A549 treated with RU486 at 1 μM for 4 hours (cell line): ENCODE results near the gene KRTAP4-6. TPM values are rescaled to one million over a fixed set of nuclear protein-coding genes. Genes with fewer than 3 reads are reported as not detected.

Experiments
- total RNA-seq: library from RNA; stranded (reverse); fragments of 200-300 nt; extraction: Qiagen RNA extraction; gene quantifications from 5 replicates; pipeline ENCODE4 v1.2.3, GENCODE V29; 2022; ENCODE audit warnings: low read depth

KRTAP4-6 gene
- total RNA-seq, result not detected in 5 replicates

GRCh38 chr17:41140360-41141131 lies at the start of gene KRTAP4-6:
KRTAP4-6 (minus strand) TSS chr17:41140544; CDS start chr17:41140487, 57 bp downstream.

DNA sequence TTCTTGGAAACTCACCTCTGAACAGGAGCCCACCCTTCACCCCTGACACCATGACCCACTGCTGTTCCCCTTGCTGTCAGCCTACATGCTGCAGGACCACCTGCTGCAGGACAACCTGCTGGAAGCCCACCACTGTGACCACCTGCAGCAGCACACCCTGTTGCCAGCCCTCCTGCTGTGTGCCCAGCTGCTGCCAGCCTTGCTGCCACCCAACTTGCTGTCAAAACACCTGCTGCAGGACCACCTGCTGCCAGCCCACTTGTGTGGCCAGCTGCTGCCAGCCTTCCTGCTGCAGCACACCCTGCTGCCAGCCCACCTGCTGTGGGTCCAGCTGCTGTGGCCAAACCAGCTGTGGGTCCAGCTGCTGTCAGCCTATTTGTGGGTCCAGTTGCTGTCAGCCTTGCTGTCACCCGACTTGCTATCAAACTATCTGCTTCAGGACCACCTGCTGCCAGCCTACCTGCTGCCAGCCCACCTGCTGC lies 49.5 kb upstream of the KRTAP4-6 start, which contains the start of gene KRTAP9-1:
KRTAP9-1 (plus strand) TSS at position 51 of the 482 bp plus-strand sequence; CDS start at position 51, 0 bp downstream.

DNA sequence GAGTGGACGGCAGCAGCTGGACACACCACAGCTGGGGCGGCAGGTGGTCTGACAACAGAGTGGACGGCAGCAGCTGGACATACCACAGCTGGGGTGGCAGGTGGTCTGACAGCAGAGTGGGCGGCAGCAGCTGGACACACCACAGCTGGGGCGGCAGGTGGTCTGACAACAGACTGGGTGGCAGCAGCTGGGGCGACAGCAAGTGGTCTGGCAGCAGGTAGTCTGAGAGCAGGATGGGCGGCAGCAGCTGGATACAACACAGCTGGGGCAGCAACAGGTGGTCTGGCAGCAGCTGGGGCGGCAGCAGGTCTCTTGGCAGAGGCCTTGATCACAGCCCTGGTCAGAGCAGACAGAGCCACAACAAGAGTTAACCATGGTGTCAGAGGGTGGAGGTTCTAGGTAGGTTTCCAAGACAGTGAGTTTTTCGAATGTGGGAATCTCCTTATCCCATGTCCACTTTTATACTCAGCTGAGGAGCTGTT lies 44.2 kb upstream of the KRTAP4-6 start, which contains the start of gene KRTAP4-1:
KRTAP4-1 (minus strand) TSS at position 432 of the 482 bp plus-strand sequence; CDS start at position 375, 57 bp downstream.

DNA sequence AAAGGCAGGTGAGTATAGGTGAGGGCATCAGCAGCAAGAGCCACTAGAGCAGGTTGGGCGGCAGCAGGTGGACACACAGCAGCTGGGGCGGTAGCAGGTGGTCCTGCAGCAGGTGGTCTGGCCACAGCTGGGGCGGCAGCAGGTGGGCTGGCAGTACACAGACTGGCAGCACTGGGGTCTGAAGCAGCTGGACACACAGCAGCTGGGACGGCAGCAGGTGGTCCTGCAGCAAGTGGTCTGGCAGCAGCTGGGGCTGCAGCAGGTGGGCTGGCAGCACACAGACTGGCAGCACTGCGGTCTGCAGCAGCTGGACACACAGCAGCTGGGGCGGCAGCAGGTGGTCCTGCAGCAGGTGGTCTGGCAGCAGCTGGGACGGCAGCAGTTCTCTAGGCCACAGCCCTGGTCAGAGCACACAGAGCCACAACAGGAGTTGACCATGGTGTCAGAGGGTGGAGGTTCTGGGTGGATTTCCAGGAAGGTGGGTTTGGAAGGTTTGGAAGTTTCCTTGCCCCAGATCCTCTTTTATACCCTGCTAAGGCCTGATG lies 37.5 kb upstream of the KRTAP4-6 start, which contains the start of gene KRTAP4-2:
KRTAP4-2 (minus strand) TSS at position 495 of the 545 bp plus-strand sequence; CDS start at position 438, 57 bp downstream.

DNA sequence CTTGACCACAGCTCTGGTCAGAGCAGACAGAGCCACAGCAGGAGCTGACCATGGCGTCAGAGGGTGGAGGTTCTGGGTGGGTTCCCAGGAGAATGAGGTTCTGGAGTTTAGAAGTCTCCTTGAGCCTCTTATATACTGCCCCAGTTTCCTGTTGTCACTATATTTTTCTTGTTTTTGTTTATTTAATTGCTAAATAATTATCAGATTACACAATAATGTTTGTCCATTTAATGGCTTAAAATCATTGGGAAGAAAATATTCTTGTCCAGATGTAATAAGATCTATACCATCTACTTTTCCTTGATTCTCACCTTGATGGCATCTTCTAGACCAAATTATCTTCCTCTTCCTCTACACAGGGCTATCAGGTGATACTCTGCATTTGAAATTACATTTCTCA lies 27.8 kb upstream of the KRTAP4-6 start, which contains the start of gene KRTAP4-3:
KRTAP4-3 (minus strand) TSS at position 101 of the 400 bp plus-strand sequence; CDS start at position 52, 49 bp downstream.

GRCh38 chr17:41160648-41161047 lies 20.3 kb upstream of the KRTAP4-6 start, which contains the start of gene KRTAP4-4:
KRTAP4-4 (minus strand) TSS chr17:41160748; CDS start chr17:41160691, 57 bp downstream.

DNA sequence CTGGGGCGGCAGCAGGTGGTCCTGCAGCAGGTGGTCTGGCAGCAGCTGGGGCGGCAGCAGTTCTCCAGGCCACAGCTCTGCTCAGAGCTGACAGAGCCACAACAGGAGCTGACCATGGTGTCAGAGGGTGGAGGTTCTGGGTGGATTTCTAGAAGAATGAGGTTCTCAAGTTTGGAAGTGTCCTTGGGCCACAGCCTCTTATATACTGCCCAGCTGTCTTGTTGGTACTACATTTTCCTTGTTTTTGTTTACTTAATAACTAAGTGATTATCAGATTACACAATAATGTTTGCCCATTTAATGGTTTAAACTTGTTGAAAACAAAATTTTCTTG lies 9.3 kb upstream of the KRTAP4-6 start, which contains the start of gene KRTAP4-5:
KRTAP4-5 (minus strand) TSS at position 174 of the 334 bp plus-strand sequence; CDS start at position 116, 58 bp downstream.

GRCh38 chr17:41123991-41124371 lies 16.4 kb downstream of the KRTAP4-6 start, which contains the start of gene KRTAP4-12:
KRTAP4-12 (minus strand) TSS chr17:41124182; CDS start chr17:41124122, 60 bp downstream.

DNA sequence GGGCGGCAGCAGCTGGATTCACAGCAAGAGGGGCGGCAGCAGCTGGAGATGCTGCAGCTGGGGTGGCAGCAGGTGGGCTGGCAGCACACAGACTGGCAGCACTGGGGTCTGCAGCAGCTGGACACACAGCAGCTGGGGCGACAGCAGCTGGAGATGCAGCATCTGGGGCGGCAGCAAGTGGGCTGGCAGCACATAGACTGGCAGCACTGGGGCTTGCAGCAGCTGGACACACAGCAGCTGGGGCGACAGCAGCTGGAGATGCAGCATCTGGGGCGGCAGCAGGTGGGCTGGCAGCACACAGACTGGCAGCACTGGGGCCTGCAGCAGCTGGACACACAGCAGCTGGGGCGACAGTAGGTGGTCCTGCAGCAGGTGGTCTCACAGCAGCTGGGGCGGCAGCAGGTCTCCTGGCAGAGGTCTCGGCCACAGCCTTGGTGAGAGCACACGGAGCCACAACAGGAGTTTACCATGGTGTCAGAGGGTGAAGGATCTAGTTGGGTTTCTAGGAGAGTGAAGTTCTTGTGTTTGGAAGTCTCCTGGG lies 22.4 kb downstream of the KRTAP4-6 start, which contains the start of gene KRTAP4-11:
KRTAP4-11 (minus strand) TSS at position 528 of the 541 bp plus-strand sequence; CDS start at position 470, 58 bp downstream.

DNA sequence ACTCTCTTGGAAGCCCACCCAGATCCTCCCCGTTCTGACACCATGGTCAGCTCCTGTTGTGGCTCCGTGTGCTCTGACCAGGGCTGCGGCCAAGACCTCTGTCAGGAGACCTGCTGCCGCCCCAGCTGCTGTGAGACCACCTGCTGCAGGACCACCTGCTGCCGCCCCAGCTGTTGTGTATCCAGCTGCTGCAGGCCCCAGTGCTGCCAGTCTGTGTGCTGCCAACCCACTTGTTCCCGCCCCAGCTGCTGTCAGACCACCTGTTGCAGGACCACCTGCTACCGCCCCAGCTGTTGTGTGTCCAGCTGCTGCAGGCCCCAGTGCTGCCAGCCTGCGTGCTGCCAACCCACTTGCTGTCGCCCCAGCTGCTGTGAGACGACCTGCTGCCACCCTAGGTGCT lies 35.0 kb downstream of the KRTAP4-6 start, which contains the start of gene KRTAP4-9:
KRTAP4-9 (plus strand) TSS at position 43 of the 400 bp plus-strand sequence; CDS start at position 43, 0 bp downstream.

DNA sequence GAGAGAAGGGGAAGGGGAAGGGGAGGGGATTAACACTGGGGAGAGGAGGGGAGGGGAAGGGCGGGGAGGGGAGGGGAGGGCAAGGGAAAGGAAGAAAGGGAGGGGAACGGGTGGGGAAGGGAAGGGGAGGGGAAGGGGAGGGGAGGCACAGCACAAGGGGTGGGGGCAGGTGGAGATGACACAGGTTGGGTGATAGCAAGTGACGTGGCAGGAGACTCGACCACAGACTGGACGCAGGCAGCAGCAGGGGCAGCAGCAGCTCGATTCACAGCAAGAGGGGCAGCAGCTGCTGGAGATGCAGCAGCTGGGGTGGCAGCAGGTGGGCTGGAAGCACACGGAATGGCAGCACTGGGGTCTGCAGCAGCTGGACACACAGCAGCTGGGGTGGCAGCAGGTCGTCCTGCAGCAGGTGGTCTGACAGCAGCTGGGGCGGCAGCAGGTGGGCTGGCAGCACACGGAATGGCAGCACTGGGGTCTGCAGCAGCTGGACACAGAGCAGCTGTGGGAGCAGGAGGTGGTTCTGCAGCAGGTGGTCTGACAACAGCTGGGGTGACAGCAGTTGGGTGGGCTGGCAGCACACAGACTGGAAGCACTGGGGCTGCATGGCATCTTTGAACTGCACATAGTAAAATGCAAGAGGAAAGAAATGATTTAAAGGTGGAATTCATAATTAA lies 38.6 kb downstream of the KRTAP4-6 start, which contains the start of gene KRTAP4-16:
KRTAP4-16 (minus strand) TSS at position 624 of the 674 bp plus-strand sequence; CDS start at position 624, 0 bp downstream.

DNA sequence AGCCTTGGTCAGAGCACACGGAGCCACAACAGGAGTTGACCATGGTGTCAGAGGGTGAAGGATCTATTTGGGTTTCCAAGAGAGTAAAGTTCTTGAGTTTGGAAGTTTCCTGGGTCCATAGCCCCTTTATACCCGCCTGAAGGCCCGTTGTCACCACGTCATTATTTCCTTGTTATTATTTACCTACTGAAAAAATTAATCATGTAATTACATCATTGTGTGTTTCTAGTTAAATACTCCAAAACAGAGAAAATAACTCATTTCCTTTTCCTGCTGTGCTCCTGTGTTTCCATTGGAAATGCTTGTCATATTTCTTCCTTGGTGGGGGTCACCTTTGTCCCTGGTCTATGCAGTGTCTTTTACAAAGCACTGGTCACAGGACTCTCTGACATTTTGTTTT lies 42.3 kb downstream of the KRTAP4-6 start, which contains the start of gene KRTAP4-8:
KRTAP4-8 (minus strand) TSS at position 101 of the 400 bp plus-strand sequence; CDS start at position 43, 58 bp downstream.

Other genes starting within 250 kb of the KRTAP4-6 start
- gene KRT23, start 202.9 kb downstream of the KRTAP4-6 start, total RNA-seq, result 0.06 to 0.30 TPM (median 0.08 TPM) in 3 of 5 replicates, not detected in the others
- not detected in 5 replicates for gene KRT39, start 173.6 kb downstream of the KRTAP4-6 start, total RNA-seq
- gene KRT40, start 156.2 kb downstream of the KRTAP4-6 start, total RNA-seq, result not detected in 5 replicates
- gene KRTAP3-3, start 146.4 kb downstream of the KRTAP4-6 start, total RNA-seq, result not detected in 5 replicates
- gene KRTAP3-2, start 140.6 kb downstream of the KRTAP4-6 start, total RNA-seq, result 0.36 to 0.50 TPM (median 0.42 TPM) in 3 of 5 replicates, not detected in the others
- gene KRTAP3-1, start 131.4 kb downstream of the KRTAP4-6 start, total RNA-seq, result not detected in 5 replicates
- gene KRTAP1-5, start 113.3 kb downstream of the KRTAP4-6 start, total RNA-seq, result not detected in 5 replicates
- not detected in 5 replicates for gene KRTAP1-4, start 110.3 kb downstream of the KRTAP4-6 start, total RNA-seq
- gene KRTAP1-3, start 105.7 kb downstream of the KRTAP4-6 start, total RNA-seq, result not detected in 5 replicates
- gene KRTAP1-1, start 99.1 kb downstream of the KRTAP4-6 start, total RNA-seq, result not detected in 5 replicates
- gene KRTAP2-1, start 93.2 kb downstream of the KRTAP4-6 start, total RNA-seq, result not detected in 5 replicates
- gene KRTAP2-2, start 85.3 kb downstream of the KRTAP4-6 start, total RNA-seq, result not detected in 5 replicates
- not detected in 5 replicates for gene KRTAP2-3, start 80.4 kb downstream of the KRTAP4-6 start, total RNA-seq
- gene KRTAP2-4, start 74.7 kb downstream of the KRTAP4-6 start, total RNA-seq, result not detected in 5 replicates
- gene KRTAP4-7, start 56.4 kb downstream of the KRTAP4-6 start, total RNA-seq, result not detected in 5 replicates
- gene KRTAP4-8, start 42.4 kb downstream of the KRTAP4-6 start, total RNA-seq, result 0.08 TPM in 1 of 5 replicates, not detected in the others
- gene KRTAP4-16, start 38.3 kb downstream of the KRTAP4-6 start, total RNA-seq, result not detected in 5 replicates
- not detected in 5 replicates for gene KRTAP4-9, start 35.2 kb downstream of the KRTAP4-6 start, total RNA-seq
- gene KRTAP4-11, start 22.2 kb downstream of the KRTAP4-6 start, total RNA-seq, result not detected in 5 replicates
- gene KRTAP4-12, start 16.4 kb downstream of the KRTAP4-6 start, total RNA-seq, result not detected in 5 replicates
- gene KRTAP4-5, start 9.3 kb upstream of the KRTAP4-6 start, total RNA-seq, result not detected in 5 replicates
- gene KRTAP4-4, start 20.2 kb upstream of the KRTAP4-6 start, total RNA-seq, result not detected in 5 replicates
- gene KRTAP4-3, start 27.7 kb upstream of the KRTAP4-6 start, total RNA-seq, result not detected in 5 replicates
- not detected in 5 replicates for gene KRTAP4-2, start 37.7 kb upstream of the KRTAP4-6 start, total RNA-seq
- gene KRTAP4-1, start 44.4 kb upstream of the KRTAP4-6 start, total RNA-seq, result 0.17 to 0.25 TPM (median 0.24 TPM) in 4 of 5 replicates, not detected in the other
- gene KRTAP9-1, start 49.3 kb upstream of the KRTAP4-6 start, total RNA-seq, result not detected in 5 replicates
- not detected in 5 replicates for gene KRTAP9-2, start 86.1 kb upstream of the KRTAP4-6 start, total RNA-seq
- gene KRTAP9-3, start 91.9 kb upstream of the KRTAP4-6 start, total RNA-seq, result not detected in 5 replicates
- not detected in 5 replicates for gene KRTAP9-8, start 97.5 kb upstream of the KRTAP4-6 start, total RNA-seq
- not detected in 5 replicates for gene KRTAP9-4, start 109.1 kb upstream of the KRTAP4-6 start, total RNA-seq
- not detected in 5 replicates for gene KRTAP9-9, start 114.8 kb upstream of the KRTAP4-6 start, total RNA-seq
- not detected in 5 replicates for gene KRTAP9-6, start 124.8 kb upstream of the KRTAP4-6 start, total RNA-seq
- gene KRTAP9-7, start 135.2 kb upstream of the KRTAP4-6 start, total RNA-seq, result not detected in 5 replicates
- not detected in 5 replicates for gene KRTAP29-1, start 162.3 kb upstream of the KRTAP4-6 start, total RNA-seq
- not detected in 5 replicates for gene KRTAP16-1, start 168.8 kb upstream of the KRTAP4-6 start, total RNA-seq
- gene KRTAP17-1, start 175.2 kb upstream of the KRTAP4-6 start, total RNA-seq, result not detected in 5 replicates
- gene KRT33A, start 210.3 kb upstream of the KRTAP4-6 start, total RNA-seq, result not detected in 5 replicates
- gene KRT33B, start 229.3 kb upstream of the KRTAP4-6 start, total RNA-seq, result 0.06 to 0.16 TPM (median 0.15 TPM) in 3 of 5 replicates, not detected in the others
- gene KRT34, start 241.8 kb upstream of the KRTAP4-6 start, total RNA-seq, result 0.25 to 0.43 TPM (median 0.30 TPM) in 5 replicates